Measurements from ENCODE around the gene SNAI3. TPM values are rescaled to one million over a fixed set of nuclear protein-coding genes. Genes with fewer than 3 reads are reported as not detected.

SNAI3 gene
- total and polyA plus RNA-seq, 12 donors, result 0.21 to 8.6 (median 1.3) TPM

DNA sequence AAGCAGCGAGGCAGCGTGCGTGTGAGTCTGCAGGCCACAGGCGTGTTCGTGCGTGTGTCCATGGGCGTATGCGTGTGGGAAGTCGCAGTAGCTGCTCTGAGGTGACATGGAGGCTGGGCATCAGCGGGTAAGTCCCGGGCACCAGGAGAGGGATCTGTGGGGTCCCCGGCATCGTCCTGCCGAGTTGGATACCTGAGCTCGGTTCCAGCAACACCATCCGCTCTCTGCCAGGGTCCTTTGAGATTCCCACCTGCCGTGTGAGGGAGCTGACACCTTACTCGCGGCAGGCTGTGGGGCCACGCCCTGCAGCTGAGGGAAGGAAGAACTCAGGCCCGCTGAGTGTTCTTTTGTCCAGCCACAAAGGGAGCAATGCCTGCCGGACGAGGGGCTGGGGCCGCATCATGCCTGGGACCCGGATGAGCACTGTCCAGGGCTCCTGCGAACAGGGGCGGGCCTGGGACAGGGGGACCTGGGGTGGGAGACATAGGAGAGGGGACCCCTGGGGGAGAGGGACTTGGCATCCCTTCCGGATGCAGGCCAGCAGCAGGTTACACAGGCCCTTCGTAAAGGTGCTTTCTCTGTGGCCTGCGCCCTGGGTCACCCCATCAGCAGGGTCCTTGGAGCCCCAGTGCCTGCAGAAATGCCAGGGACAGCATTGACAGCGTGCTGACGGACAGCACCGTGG, 5.0 kb upstream of the SNAI3 start:
- ATAC-seq (no peak), DNase-seq (no peak)
- TF ChIP-seq, protein P1, sequence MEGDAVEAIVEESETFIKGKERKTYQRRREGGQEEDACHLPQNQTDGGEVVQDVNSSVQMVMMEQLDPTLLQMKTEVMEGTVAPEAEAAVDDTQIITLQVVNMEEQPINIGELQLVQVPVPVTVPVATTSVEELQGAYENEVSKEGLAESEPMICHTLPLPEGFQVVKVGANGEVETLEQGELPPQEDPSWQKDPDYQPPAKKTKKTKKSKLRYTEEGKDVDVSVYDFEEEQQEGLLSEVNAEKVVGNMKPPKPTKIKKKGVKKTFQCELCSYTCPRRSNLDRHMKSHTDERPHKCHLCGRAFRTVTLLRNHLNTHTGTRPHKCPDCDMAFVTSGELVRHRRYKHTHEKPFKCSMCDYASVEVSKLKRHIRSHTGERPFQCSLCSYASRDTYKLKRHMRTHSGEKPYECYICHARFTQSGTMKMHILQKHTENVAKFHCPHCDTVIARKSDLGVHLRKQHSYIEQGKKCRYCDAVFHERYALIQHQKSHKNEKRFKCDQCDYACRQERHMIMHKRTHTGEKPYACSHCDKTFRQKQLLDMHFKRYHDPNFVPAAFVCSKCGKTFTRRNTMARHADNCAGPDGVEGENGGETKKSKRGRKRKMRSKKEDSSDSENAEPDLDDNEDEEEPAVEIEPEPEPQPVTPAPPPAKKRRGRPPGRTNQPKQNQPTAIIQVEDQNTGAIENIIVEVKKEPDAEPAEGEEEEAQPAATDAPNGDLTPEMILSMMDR (IDR thresholded peaks at IDR 0.05), result no peak
- intact Hi-C loops (cut with DNase I), result no loop called here
- Histone ChIP-seq H3K4me1 (peaks cover 6 to 33% (median 14%) of the 10 kb centered on the region in 9 donors), H3K27ac (peak overlapping the region in 1 of 10 donors; percentile 64), H3K9me3 (no peaks in the 10 kb centered on the region), H3K4me3 (no peak overlapping the region), H3K36me3 (peaks cover 0 to 11% (median 0%) of the 10 kb centered on the region in 9 donors), H3K27me3 (peaks cover 0 to 53% (median 30%) of the 10 kb centered on the region in 7 donors)
- WGBS, 2 donors, result 87 to 92% methylated on average over 33 of the region's 33 CpGs

DNA sequence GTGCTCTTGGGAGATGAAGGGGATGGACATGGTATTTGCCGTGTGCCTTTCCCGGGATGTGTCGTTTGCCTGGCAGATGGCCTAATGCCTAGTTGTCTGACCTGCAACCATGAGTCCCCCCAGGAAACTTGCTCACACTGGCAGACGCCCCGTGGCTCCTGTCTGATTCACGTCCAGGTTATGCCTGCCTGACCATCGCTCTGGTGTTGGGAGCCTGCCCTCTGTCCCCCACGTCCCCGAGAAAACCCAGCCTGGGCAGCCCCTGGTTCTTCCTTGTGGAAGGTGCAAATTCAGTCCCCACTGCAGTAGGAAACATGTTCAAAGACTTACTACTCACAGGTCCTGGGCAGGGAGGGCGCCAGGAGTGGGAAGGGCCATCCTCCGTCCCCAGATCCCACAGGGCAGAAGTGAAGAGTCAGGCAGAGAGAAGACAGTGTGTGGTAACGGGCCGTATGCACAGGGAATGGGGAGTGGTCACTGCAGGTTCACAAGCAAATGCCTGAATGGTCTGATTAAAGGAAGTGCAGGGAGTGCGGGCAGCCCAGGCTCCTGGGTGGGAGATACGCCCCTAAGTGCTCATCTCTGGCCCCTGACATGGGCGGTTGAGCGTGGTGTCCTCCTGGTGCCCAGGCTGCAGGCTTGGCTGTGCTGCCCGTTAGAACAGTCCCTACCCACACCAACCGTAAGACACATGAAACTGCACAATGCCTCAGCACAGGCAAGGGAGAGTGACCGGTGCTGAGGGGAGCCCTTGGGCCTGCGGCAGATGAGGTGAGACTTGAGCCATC, 4.2 kb upstream of the SNAI3 start:
- H3K27me3 ChIP-seq, result peaks cover 0 to 60% (median 37%) of the 10 kb centered on the region in 7 donors

DNA sequence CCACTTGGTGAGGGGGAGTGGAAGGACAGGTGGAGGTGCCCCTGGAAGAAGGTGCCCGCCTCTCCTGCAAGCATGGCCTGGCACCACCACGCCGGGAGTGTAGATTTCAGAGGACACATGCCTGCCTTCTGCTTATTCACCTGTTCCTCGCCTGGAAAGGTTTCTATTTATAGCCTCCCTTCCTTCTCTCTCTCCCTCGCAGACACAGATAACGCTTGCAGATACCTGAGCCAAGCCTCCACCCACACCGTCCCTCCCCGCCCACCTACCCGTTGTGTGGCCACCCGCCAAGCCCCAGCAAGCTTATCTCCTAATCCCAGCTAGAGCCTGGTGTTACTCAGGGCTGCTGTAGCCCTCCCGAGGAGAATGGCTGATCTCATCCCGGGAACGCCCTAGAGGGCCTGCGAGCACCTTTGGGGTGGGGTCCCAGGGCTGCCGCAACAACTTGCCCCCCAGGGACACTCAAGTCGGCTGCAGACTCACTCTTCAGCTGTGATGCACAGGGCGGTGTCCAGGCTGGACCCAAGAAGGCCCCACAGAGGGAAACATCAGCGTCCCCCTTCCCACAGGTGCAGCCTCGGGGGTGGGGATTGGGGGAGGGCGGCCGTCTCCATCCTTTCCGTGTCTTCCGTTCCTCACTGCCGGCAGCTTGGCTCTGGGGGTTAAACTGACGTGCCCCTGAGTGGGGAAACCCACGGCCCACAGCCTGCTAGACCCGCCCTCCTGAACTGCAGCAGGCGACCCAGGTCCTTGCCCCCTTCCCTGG, 1.9 kb upstream of the SNAI3 start:
- 26% methylated on average over 28 of the region's 28 CpGs for WGBS, 2 donors
- intact Hi-C loops (cut with DNase I), result no loop called here
- Histone ChIP-seq H3K36me3 (no peaks in the 10 kb centered on the region), H3K4me1 (peaks cover 6 to 54% (median 21%) of the 10 kb centered on the region in 9 donors), H3K9me3 (no peaks in the 10 kb centered on the region), H3K4me3 (no peak overlapping the region), H3K27ac (no peak overlapping the region), H3K27me3 (peaks cover 0 to 76% (median 47%) of the 10 kb centered on the region in 7 donors)
- peak in 1 of 8 donors; percentile 42 for ATAC-seq
- DNase-seq, result peak in 1 of 2 donors; percentile 28
- TF ChIP-seq, protein P1 (IDR thresholded peaks at IDR 0.05), result no peak

More for the DNA sequence above, 4.2 kb upstream of the SNAI3 start:
- Histone ChIP-seq H3K27ac (no peak overlapping the region), H3K9me3 (no peaks in the 10 kb centered on the region), H3K4me1 (peaks cover 6 to 41% (median 21%) of the 10 kb centered on the region in 9 donors), H3K4me3 (no peak overlapping the region), H3K36me3 (peaks cover 0 to 5% (median 0%) of the 10 kb centered on the region in 9 donors)
- TF ChIP-seq, protein P1 (IDR thresholded peaks at IDR 0.05), result no peak
- no peak for DNase-seq
- no peak for ATAC-seq
- intact Hi-C loops (cut with DNase I), result no loop called here
- 86 to 87% methylated on average over 21 of the region's 21 CpGs for WGBS, 2 donors

DNA sequence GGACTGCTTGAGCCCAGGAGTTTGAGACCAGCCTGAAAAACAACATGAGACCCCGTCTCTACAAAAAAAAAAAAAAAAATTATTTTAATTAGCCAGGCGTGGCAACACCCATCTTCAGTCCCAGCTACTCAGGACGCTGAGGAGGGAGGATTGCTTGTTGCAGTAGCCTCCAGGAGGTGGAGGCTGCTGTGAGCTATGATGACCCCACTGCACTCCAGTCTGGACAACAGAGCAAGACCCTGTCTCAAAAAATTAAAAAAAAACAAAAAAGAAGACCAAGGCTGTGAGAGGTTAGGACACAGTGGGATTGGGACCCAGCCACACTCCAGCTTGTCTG, 1.3 kb upstream of the SNAI3 start:
- H3K9me3 ChIP-seq, result no peaks in the 10 kb centered on the region
- no peak for ATAC-seq
- H3K4me1 ChIP-seq, result peaks cover 6 to 51% (median 21%) of the 10 kb centered on the region in 9 donors
- 71 to 79% methylated on average over 3 of the region's 3 CpGs for WGBS, 2 donors
- H3K27ac ChIP-seq, result no peak overlapping the region
- intact Hi-C loops (cut with DNase I), result no loop called here
- H3K27me3 ChIP-seq, result peaks cover 0 to 76% (median 47%) of the 10 kb centered on the region in 7 donors
- H3K4me3 ChIP-seq, result no peak overlapping the region
- no peaks in the 10 kb centered on the region for H3K36me3 ChIP-seq
- TF ChIP-seq, protein P1 (IDR thresholded peaks at IDR 0.05), result no peak
- DNase-seq, result no peak
